ENCODE measurements around the gene CTBP1. TPM values are rescaled to one million over a fixed set of nuclear protein-coding genes. Genes with fewer than 3 reads are reported as not detected.

Gene CTBP1
- total and polyA plus RNA-seq, 2 donors from 2014 or later, result 96.1 to 170 TPM

- no peak for FAIRE-seq
- H3K9me3 ChIP-seq (ENCODE audit: control insufficient read depth in 2 of 3, insufficient read depth in 1 of 3, low read length in 3 of 3), result no peaks in the 10 kb centered on the region
- peak in 1 of 5 donors; percentile 63 for DNase-seq
Observed at GRCh38 chr4:1212546-1213335, 36.2 kb downstream of the CTBP1 start.

GRCh38 chr4:1211891-1212545 is 36.9 kb downstream of the CTBP1 start:
- Histone ChIP-seq H3K27ac (ENCODE audit: low read depth in 2 of 2, low read length in 2 of 2) (no peak overlapping the region), H3K4me3 (ENCODE audit: low read length in 3 of 3) (no peak overlapping the region), H3K36me3 (ENCODE audit: control insufficient read depth in 2 of 3, insufficient read depth in 3 of 3, low read length in 3 of 3) (peaks cover 0 to 15% (median 10%) of the 10 kb centered on the region in 3 donors), H3K27me3 (ENCODE audit: control insufficient read depth, insufficient read depth, low read length) (no peaks in the 10 kb centered on the region), H3K9me3 (ENCODE audit: control insufficient read depth in 2 of 3, insufficient read depth in 1 of 3, low read length in 3 of 3) (no peaks in the 10 kb centered on the region), H3K9ac (ENCODE audit: low read length in 3 of 3) (no peak overlapping the region), H3K4me1 (ENCODE audit: control insufficient read depth in 2 of 3, insufficient read depth in 2 of 3, low read depth in 1 of 3, low read length in 3 of 3) (peaks cover 0 to 19% (median 0%) of the 10 kb centered on the region in 3 donors)
- FAIRE-seq (no peak), DNase-seq (peak in 2 of 5 donors; percentile 42 to 73)
- TF ChIP-seq, protein P1, sequence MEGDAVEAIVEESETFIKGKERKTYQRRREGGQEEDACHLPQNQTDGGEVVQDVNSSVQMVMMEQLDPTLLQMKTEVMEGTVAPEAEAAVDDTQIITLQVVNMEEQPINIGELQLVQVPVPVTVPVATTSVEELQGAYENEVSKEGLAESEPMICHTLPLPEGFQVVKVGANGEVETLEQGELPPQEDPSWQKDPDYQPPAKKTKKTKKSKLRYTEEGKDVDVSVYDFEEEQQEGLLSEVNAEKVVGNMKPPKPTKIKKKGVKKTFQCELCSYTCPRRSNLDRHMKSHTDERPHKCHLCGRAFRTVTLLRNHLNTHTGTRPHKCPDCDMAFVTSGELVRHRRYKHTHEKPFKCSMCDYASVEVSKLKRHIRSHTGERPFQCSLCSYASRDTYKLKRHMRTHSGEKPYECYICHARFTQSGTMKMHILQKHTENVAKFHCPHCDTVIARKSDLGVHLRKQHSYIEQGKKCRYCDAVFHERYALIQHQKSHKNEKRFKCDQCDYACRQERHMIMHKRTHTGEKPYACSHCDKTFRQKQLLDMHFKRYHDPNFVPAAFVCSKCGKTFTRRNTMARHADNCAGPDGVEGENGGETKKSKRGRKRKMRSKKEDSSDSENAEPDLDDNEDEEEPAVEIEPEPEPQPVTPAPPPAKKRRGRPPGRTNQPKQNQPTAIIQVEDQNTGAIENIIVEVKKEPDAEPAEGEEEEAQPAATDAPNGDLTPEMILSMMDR (IDR thresholded peaks at IDR 0.05; ENCODE audit: borderline replicate concordance, extremely low read depth, insufficient read depth), result no peak
- intact Hi-C loops (cut with DNase I), result no loop called here

More at GRCh38 chr4:1212546-1213335, 36.2 kb downstream of the CTBP1 start:
- peaks cover 0 to 15% (median 13%) of the 10 kb centered on the region in 3 donors for H3K36me3 ChIP-seq (ENCODE audit: control insufficient read depth in 2 of 3, insufficient read depth in 3 of 3, low read length in 3 of 3)
- intact Hi-C loops (cut with DNase I), result no loop called here
- H3K27me3 ChIP-seq (ENCODE audit: control insufficient read depth, insufficient read depth, low read length), result no peaks in the 10 kb centered on the region
- peaks cover 0 to 23% (median 0%) of the 10 kb centered on the region in 3 donors for H3K4me1 ChIP-seq (ENCODE audit: control insufficient read depth in 2 of 3, insufficient read depth in 2 of 3, low read depth in 1 of 3, low read length in 3 of 3)
- H3K9ac ChIP-seq (ENCODE audit: low read length in 3 of 3), result no peak overlapping the region
- no peak overlapping the region for H3K4me3 ChIP-seq (ENCODE audit: low read length in 3 of 3)
- TF ChIP-seq, protein P1 (IDR thresholded peaks at IDR 0.05; ENCODE audit: borderline replicate concordance, extremely low read depth, insufficient read depth), result no peak
- H3K27ac ChIP-seq (ENCODE audit: low read depth in 2 of 2, low read length in 2 of 2), result no peak overlapping the region

DNA sequence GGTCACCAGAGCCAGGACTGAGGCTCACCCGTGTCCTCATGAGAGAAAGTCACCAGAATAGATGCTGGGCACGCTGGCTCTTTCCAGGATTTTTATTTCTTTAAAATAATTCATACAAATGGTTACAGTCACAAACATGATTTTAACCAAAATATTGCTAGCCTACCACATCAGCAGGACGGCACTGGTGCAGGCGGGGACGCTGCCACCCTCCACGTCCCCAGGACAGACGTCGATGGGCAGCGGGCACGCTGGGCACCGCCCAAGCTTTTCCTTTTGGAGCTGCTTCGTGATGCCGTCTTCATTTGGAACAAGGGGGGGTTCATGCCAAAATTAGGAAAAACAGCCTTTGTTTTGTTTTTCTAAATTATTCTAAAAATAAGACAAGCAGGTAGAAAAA is 37.6 kb downstream of the CTBP1 start:
- Histone ChIP-seq H3K9me3 (ENCODE audit: control insufficient read depth in 2 of 3, insufficient read depth in 1 of 3, low read length in 3 of 3) (no peaks in the 10 kb centered on the region), H3K4me3 (ENCODE audit: low read length in 3 of 3) (no peak overlapping the region), H3K9ac (ENCODE audit: low read length in 3 of 3) (no peak overlapping the region), H3K4me1 (ENCODE audit: control insufficient read depth in 2 of 3, insufficient read depth in 2 of 3, low read depth in 1 of 3, low read length in 3 of 3) (peaks cover 0 to 14% (median 0%) of the 10 kb centered on the region in 3 donors), H3K27me3 (ENCODE audit: control insufficient read depth, insufficient read depth, low read length) (no peaks in the 10 kb centered on the region), H3K36me3 (ENCODE audit: control insufficient read depth in 2 of 3, insufficient read depth in 3 of 3, low read length in 3 of 3) (peaks cover 0 to 15% (median 10%) of the 10 kb centered on the region in 3 donors), H3K27ac (ENCODE audit: low read depth in 2 of 2, low read length in 2 of 2) (no peak overlapping the region)
- TF ChIP-seq, protein P1 (IDR thresholded peaks at IDR 0.05; ENCODE audit: borderline replicate concordance, extremely low read depth, insufficient read depth), result no peak
- intact Hi-C loops (cut with DNase I), result no loop called here
- FAIRE-seq (no peak), DNase-seq (peak in 2 of 5 donors; percentile 24 to 56)
